Activated gamma-delta T cell treated with anti-CD3 and anti-CD28 coated beads, Interleukin-2, amount 50 U/mL, for 16 hours (primary cell): ENCODE data around the gene NSMCE4A.
"Not testable (repeated sequence)": the region's sequence is repeated elsewhere in the genome, so short reads cannot be mapped to it uniquely, and the experiment has no call there.

Experiments used
- DNase-seq: peaks from one replicate; pipeline ENCODE4 v3.0.0-alpha.2; 2020; ENCODE audit warnings: low read depth

The NSMCE4A gene

DNA sequence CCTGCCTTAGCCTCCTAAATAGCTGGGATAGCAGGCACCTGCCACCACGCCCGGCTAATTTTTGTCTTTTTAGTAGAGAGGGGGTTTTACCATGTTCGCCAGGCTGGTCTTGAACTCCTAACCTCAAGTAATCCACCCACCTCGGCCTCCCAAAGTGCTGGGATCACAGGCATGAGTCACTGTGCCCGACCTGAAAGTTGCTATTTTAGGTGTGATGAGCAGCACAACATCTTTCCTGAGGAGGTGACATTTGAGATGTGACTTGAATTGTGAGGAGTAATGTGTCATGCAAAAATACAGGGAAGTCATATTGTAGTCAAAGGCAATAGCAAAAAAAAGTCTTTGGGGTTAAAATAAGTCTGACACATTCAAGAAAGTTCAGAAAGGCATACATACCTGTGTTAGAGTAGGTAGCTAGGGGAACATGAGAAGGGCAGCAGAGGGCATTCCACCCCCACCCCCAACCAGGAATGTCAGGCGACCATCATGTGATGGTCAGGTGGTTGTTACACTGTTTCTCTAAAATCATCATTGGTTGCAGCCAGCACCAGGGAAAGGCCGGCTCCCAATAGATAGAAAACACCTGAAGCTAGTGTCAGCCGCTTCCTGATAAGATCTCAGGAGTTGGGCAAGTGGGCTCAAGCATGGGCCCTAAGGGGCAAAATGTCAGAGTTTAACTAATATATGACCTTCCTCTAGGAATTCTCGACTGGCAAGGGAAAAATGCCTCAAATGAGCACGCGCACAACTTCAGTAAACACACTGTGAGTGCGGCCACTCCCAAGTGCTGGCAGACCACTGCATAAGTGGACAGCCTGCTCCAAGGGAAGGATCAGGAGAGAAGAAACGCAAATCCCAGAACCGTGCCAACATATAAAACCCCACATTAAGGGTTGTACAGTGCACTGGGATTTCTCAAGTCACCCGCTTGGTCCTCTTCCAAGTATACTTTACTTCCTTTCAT lies 13.6 kb upstream of the NSMCE4A start, which contains the start of gene TACC2:
Gene TACC2, plus strand, starts transcription at position 803 of the 964 bp plus-strand sequence. CDS start 32,819 bp downstream, outside the sequence.
- DNase-seq: no peak

DNA sequence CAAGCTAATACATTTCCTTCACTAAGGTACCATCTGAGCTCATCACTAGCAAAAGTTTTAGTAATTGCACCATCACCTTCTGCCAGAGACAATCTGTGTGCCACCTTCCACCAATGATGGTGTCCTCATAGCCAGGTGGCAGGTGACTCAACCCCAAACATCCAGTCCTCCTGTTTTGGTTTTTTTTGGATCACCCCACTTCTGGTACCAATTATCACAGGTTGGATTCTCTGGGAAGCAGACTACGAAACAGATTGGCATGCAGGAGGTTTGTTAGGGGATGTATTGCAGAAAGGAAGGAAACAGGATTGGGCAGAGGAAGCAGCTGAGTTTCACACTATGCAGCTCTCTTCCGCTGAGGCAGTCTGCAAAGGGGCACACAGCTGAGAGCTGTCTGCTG lies 9.4 kb upstream of the NSMCE4A start:
- DNase-seq: no peak

DNA sequence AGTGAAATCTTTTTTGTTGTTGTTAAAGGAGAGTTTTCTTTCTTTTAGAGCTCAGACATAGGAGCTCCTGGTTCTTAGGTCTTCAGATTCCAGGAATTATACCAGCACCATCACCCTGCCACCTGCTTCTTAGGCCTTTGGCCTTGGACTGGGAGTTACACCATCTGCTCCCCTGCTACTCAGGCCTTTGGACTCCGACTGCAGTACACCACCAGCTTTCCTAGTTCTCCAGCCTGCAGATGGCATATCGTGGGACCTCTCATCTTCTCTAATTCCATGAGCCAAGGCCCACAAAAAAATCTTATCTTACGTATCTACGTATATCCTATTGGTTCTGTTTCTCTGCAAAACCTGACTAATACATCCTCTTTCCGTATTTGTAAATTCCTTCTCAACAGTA lies 8.8 kb upstream of the NSMCE4A start:
- DNase-seq: no peak

DNA sequence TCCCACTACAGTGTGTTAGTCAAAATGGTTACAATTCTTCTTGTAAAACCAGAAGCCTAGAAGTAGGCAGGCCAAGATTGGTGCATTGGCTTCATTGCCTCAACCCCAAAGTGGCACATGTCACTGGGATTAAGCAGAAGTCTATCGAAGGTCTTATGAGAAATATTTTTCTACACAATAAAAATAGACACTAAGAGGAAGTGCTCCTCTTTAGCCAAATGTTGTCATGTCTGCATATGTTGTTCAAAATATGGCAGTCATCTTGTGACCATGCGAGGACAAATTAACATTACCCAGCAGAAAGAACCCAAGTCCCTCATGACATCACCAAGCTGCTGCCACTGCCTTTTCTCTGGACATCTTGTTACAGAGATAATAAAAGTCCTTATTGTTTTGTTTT lies 6.3 kb upstream of the NSMCE4A start:
- no peak for DNase-seq

DNA sequence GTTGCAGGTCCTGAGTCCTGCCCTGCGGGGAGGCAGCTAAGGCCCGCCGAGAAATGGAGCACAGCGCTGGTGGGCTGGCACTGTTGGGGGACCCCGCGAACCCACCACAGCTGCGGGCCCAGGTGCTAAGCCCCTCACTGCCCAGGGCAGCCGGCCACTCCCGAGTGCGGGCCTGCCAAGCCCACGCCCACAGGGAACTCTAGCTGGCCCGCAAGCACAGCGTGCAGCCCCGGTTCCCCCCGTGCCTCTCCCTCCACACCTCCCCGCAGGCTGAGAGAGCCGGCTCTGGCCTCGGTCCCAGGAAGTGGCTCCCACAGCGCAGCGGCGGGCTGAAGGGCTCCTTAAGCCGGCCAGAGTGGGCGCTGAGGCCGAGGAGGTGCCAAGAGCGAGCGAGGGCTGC lies 3.5 kb upstream of the NSMCE4A start:
- DNase-seq: no peak

DNA sequence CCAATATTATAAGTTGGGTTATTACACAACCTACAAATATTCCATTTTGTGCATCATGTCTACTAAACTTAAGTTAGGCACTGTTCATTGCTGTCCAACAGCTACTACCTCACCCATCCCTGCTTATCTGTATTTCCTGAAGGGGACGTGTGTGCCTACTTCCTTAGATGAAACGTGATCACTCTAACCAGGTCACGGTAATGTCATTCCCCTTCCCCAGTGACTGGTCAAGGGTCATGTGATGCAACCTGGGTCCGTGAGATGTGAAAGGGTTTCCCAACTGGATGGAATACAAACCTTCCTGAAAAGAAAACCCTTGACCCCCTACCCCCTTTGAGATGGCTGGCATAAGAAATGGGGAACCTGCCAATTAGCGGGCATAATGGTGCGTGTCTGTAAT lies 1.6 kb upstream of the NSMCE4A start:
- no peak for DNase-seq

DNA sequence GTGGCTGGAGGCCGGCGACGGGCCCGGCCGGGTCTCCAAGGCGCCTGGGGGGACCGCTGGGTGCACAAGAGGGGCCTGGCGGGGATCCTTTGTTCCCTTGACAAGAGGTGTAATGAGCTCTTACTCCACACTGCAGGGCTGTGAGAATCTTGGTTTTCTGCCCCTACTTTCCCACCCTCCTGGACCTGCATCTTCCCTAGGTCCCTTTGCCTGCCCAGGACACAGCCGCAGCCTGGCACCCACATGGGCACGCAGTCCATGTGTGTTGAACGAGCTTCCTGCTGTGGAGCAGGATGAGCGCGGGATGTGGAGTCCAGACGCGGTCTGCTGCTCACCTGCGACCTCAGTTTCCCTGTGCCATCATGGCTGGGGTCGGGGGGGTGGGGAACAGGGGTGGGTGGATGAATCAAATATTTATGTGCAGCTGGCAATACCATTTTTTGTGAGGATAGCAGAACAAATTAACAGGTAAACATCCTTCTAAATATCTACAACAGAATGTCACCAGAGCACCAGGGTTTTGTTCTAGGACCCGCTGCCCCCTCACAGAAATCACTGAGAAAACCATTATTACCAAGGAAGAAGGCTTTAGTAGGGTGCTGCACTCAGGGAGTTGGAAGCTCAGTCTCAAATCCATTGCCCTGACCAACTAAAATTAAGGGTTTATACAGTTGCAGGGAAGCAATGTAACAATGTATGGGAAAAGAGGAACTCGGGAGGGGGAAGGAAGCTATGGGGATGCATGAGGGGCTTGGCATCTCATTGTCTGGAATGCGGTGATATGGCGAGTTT lies 474 bp upstream of the NSMCE4A start:
- DNase-seq: no peak

DNA sequence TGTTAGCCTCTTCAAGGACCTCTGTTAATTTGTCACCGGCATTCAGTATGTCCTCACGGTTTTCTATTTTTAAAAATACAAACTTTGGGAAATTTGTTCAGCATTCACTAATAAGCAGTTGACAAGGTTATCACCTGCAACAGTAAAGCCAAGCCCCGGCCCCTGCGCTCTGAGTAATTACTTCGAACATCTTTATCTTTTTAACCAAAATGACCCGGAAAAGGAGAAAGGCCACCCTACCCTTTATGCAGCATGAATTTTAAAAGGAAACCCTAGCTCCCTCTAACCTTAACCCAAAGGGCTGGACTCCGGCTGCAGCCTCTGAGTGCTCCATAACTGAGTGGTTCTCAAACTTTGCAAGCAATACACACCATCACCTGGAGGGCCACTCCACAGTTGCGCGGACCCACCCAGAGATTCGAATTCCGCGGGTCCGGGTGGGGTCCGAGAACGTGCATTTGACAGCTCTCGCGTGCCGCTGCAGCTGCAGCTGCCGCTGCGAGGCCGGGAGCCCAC lies 940 bp downstream of the NSMCE4A start:
- no peak for DNase-seq

DNA sequence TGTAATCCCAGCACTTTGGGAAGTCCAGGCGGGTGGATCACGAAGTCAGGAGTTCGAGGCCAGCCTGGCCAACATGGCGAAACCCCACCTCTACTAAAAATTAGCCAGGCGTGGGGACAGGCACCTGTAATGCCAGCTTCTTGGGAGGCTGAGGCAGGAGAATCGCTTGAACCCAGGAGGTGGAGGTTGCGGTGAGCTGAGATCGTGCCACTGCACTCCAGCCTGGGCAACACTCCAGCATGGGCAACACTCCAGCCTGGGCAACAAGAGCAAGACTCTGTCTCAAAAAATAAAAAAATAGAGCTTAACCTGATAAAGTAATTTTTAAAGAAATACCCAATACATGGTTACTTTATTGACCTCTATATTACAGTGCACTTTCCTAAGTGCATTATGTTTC lies 5.9 kb downstream of the NSMCE4A start:
- DNase-seq: not testable (repeated sequence)

DNA sequence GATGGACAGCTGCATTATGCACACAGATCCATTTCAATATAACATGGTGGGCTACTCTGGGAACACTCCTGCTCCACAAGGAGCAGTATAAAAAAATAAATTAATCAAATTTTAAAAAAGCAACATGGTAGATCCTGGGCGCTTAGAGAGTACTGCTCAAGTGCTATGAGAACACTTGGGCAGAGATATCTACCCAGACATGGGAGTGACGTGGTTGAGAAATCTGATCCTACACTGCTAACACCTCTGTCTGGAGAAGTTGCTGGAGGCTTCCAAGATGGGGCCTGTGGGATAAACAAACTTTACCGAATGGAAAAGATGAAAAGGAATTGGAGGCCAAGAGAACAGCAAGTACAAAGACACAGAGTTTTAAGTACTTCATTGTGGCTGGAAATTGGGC lies 9.0 kb downstream of the NSMCE4A start:
- no peak for DNase-seq

DNA sequence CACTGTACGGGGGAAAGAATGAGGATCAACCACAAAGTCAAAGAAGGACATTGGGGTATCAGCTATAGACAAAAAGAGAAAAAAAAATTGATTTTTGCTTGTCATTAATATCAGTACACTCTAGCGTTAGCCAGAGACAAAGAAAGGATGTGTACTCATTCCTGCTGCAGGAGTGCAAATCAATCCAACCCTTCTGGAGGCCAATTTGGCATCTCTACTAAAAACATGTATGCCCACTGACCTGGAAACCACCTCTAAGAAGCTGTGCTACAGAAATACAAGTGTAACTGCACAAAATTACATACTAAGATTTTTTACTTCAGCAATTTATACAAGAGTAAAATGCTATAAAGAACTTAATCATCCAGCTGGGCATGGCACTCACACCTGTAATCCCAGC lies 13.6 kb downstream of the NSMCE4A start:
- no peak for DNase-seq

DNA sequence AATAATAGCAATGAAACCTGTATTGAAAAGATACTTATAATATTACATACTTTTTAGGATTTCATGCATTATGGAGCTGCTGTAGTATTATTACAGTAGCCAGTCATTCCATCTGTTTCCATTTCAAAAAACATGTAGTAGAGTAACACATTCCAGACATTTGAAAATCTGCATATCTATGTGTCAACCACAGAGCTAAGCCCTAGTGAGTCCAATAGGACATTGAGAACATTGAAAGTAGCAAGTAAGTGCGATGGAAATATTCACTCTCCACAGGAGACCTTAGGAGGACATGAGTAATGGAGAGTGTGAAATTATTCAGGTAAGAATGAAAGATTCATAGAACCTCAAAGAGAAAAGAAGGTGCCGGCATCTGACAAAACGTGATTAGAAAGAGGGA lies 15.3 kb downstream of the NSMCE4A start:
- no peak for DNase-seq

DNA sequence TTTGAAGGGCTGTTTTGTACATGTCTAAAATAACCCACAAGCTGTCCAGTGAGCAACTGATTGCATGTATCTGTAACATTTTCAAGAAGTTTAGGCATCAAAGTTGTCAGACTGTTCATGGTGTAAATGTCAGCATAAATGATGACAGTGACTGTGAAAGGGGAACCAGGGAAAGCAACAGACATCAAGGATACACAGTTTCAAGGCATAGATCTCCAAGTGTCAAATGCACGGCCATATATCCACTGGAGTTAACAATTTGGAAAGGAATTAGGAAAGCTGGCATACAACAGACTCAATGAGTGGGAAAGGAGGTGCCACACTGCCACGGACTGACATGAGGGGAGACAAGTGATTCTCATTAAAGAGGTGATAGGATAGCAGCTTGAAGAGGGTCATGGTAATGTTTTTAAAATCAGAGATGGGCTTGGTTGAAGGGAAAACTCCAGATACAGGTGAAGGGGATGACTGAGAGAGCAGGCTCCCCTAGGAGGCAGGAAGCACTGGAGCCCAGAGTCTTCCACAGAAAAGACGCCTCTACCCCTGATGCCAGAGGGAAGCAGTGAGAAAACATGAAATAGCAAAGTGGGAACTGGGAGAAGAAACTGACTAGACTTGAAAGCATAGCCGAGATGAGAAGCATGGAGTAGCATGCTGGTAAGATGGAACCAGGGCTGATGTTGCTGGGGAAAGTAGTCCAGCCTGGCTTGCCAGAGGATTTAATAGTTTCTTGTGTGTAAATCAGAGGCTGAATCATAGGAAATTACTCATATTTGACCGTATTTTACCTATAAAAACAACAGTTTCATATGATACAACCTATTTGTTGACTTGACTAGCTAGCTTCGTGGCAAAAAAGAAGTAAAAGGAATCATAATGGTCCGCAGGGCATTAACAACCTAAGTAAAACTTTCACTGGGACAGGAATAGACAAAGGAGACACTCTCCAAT lies 18.6 kb downstream of the NSMCE4A start:
- DNase-seq: no peak

DNA sequence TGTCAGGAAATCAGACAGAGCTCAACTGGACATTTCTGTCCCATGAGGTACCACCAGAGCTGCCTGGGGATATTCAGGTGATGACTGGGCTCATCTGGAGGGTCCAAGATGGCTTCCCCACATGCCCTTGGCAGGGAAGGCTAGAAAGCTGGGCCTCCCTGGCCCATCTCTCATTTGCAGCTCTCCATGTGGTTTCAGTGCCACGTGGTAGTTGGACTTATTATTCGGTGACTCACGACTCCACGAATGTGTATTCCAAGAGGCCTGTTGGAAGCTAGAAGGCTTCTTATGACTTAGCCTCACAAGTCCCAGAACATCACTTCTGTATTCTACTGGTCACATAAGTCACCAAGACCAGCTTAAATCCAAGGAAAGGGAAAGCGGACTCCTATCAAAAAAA lies 22.8 kb downstream of the NSMCE4A start:
- no peak for DNase-seq

DNA sequence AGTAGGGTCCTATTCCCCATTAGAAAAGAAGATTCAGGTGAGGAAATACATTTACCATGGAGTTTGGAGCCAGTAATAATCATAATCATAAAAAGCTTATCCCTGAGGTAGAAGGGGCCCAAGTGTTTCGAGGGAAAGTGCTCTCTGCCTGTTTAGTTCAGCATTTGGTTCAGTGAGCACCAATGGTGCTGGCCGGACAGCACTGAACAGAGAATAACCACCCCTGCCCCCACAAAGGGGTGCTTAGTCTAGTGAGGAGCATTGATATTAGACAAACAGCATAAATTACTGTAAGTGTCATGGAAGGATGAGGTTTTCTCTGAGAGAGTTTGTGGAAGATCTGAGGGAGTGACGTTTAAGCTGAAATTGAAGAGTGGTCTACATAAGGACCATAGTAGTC lies 25.6 kb downstream of the NSMCE4A start:
- DNase-seq: no peak

DNA sequence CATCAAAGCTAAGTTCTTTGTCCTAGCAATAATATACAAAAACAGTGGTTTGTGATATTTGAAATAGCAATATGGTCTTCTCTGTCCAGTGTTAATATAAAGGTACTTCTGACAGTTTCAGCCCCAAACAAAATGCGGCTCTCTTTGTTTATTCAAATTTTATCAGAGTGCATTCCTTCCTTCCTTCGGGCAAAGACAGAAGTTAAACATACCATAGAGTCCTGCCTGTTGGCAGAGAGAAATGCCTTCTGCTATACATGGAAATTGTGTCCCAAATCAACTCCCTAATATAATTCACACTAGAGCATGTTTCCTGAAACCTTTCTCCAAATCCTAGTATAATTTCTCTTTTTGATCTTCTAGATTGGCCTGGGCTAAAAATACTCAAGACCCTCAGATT lies 26.0 kb downstream of the NSMCE4A start:
- no peak for DNase-seq

DNA sequence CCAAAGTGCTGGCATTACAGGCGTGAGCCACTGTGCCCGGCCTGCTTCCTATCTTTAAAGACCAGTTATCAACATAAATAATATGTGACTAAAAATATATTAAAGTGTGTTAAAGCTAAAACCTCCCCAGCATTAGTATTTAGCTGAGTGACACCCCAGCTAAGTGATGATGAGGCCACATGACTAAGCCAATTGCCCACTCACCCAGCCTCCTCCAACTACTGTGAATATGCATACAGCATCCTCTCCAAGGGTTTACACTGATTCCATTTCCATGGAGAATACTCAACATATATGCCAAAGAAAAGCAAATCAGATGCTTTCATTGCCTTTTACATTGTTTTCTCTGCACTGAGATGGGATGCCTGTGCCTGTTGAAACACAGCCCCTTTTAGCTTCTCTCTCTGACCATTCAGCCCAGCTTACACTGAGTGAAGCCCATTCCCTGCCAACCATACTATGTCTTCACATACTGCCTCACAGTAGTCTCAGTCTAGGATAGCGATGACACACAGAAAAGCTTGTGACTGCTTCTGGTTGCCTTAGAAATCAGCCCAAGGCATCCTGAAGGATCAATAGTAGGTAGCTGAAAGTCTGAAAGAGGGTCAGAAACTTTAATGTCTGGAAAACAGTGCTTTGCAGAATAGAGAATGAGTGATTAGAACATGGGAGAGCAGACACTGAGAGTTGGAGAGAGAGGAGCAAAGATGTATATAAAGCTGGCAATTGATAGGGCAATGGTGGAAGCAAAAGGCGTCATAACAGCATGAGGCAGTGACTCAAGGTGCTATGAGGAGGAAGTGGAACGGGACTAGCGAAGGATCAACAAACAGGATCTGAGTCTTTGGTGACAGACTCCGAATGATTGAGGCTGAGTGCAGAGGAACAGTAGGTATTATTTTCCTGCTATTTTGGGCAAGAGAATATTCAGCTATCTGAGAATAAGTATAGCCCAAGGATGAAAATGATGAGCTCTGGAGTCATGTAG lies 27.4 kb downstream of the NSMCE4A start:
- no peak for DNase-seq

DNA sequence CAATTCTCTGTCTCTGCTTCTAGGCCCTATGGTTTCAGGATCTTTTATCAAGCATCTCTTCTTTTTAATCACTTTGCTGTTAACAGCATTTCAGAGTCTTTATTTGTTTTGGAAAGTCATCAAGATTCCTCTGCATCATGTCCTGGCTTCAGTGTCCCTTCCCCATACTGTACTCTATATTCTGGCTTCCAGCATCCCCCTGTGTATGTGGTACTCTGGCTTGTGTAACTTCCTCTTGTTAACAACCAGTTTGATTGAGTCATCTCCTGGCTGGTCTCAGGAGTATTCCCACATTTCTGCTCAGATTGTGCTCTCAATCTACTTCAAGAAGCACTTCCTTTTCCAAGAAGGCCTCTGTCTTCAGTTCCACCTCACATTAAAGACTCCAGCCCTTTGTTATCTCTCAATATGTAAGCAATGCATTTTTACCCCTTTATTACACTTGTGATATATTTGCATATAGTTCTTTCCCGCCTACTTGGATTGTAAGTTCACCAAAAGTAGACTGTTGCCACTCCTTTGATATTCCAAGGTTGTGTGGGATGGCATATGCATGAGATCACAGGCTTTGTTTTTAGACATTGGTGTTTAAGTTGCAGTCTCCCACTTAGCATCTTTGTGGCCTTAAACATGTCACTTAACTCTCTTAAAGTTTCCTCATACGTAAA lies 32.1 kb downstream of the NSMCE4A start:
- DNase-seq: no peak

DNA sequence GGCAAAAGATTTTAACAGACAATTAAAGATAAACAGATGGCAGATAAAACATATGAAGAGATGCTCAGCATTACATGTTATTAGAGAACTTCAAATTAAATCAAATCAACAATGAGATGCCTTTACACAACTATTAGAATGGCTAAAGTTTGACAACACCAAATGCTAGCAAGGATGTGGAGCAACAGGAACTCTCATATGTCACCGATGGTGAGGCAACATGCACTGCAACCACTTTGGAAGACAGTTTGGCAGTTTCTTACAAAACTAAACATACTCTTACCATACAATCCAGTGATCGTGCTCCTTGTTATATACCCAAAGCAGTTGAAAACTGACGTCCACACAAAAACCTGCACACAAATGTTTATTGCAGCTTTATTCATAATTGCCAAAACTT lies 33.5 kb downstream of the NSMCE4A start:
- DNase-seq: no peak

DNA sequence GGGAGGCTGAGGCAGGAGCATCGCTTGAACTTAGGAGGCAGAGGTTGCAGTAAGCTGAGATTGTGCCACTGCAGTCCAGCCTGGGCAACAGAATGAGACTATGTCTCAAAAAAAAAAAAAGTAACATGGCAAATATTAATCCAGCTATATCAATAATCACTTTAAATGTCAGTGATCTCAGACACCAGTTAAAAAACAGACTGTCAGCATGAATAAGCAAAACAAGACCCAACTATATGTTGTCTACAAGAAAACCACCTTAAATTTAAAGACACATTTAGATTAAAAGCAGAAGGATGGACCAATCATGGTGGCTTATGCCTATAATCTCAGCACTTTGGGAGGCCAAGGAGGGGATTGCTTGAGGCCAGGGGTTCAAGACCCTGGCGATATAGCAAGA lies 38.7 kb downstream of the NSMCE4A start:
- no peak for DNase-seq
